ENCODE data around the gene RAB23.

DNA sequence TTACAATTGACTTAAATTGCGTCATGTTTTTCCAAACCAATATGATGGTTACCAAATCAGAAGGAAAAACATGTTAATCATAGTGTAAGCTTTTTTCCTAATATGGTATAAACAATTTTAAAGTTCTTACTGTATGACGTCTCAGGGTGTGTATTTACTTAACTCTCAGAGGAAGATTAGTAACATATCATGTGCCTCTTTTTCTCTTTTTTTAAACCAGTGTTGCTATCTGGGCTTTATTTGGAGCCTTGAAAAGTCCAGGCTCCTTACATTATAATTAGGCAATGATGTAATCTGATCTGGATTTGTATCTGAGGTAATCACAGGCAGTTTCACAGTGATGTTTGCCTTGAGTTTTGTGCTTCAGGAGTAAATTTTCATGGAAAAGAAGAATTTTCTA lies 20.4 kb upstream of the RAB23 start:
- TF ChIP-seq TAF1 (IDR thresholded peaks at IDR 0.05; ENCODE audit: low read depth) = no peak
- no peak for TF ChIP-seq EP300 (IDR thresholded peaks at IDR 0.05; ENCODE audit: borderline replicate concordance)
- no peak for TF ChIP-seq YY1 (IDR thresholded peaks at IDR 0.05; ENCODE audit: low read depth)
- TF ChIP-seq FOXM1 (IDR thresholded peaks at IDR 0.05; ENCODE audit: borderline replicate concordance, low read depth) = no peak
- no peak for TF ChIP-seq MAX (IDR thresholded peaks at IDR 0.05)
- peak; percentile 37; the same call in 1 of the 2 replicates for TF ChIP-seq CEBPB (IDR thresholded peaks at IDR 0.05)
- no peak for TF ChIP-seq TEAD4 (IDR thresholded peaks at IDR 0.05)
- TF ChIP-seq RAD21 (IDR thresholded peaks at IDR 0.05; ENCODE audit: low read depth) = no peak
- no peak for TF ChIP-seq CREB1 (IDR thresholded peaks at IDR 0.05; ENCODE audit: low read depth)
- TF ChIP-seq REST (IDR thresholded peaks at IDR 0.05; ENCODE audit: low read depth) = no peak
